ENCODE measurements around the gene CMIP. TPM values are rescaled to one million over a fixed set of nuclear protein-coding genes. Genes with fewer than 3 reads are reported as not detected.
A peak's percentile ranks its signal among the peaks of the same experiment; 100 is the strongest.

The CMIP gene
- total RNA-seq, 1 experiment from 2014 or later, result 48.2 TPM

GRCh38 chr16:81542609-81543570 is 98.3 kb downstream of the CMIP start:
- H3K4me1 ChIP-seq (ENCODE audit: insufficient read depth, low read length), result peaks cover 3% of the 10 kb centered on the region; the same call in 1 of the 2 replicates
- no peak overlapping the region for H4K8ac ChIP-seq (replicated peaks; ENCODE audit: insufficient read length, low read depth, low read length)
- Mint-ChIP-seq H3K27me3 (ENCODE audit: low read depth) (no peaks in the 10 kb centered on the region), H3K36me3 (ENCODE audit: insufficient read depth in 1 of 3, low read depth in 3 of 3) (no peaks in the 10 kb centered on the region; a peak in 1 of 7 replicates), H3K9me3 (no peaks in the 10 kb centered on the region), H3K27ac (peak overlapping the region in 2 of 3 experiments; percentile 80 to 86; a peak in 5 of 7 replicates), H3K4me1 (peaks cover 65 to 66% of the 10 kb centered on the region in 2 experiments), H3K4me3 (no peak overlapping the region)
- no peak overlapping the region for H4K5ac ChIP-seq (ENCODE audit: insufficient read length, low read depth, low read length)
- no peak overlapping the region for H3K4ac ChIP-seq (ENCODE audit: low read depth, low read length)
- H2BK120ac ChIP-seq (ENCODE audit: low read depth, low read length, poor library complexity, severe bottlenecking), result no peak overlapping the region
- no peaks in the 10 kb centered on the region for H3K9me3 ChIP-seq (ENCODE audit: control insufficient read depth, low read depth, low read length)
- no peak overlapping the region for H3T11ph ChIP-seq (ENCODE audit: low read length)
- H2BK12ac ChIP-seq (ENCODE audit: insufficient read length, low read depth, low read length), result no peak overlapping the region
- H3K9ac ChIP-seq (ENCODE audit: extremely low read depth, insufficient read length, low read length), result no peak overlapping the region
- peak overlapping the region; percentile 60; the same call in 1 of the 2 replicates for H3K14ac ChIP-seq (ENCODE audit: insufficient read depth, low read length)
- no peak overlapping the region for H2BK5ac ChIP-seq (ENCODE audit: insufficient read length, low read length)
- no peak overlapping the region for H2BK15ac ChIP-seq (ENCODE audit: low read depth, low read length)
- no peak overlapping the region for H2AFZ ChIP-seq (ENCODE audit: low read length)
- no peak overlapping the region for H3K4me2 ChIP-seq (ENCODE audit: insufficient read depth, insufficient read length, low read length)
- no CpG with 5 or more reads among the region's 22 CpGs for WGBS (ENCODE audit: extremely low coverage, insufficient read length, low lambda C conversion rate)
- no peaks in the 10 kb centered on the region for H4K20me1 ChIP-seq (ENCODE audit: control insufficient read depth, insufficient read depth, insufficient read length)
- no peak overlapping the region for H3K56ac ChIP-seq (ENCODE audit: insufficient read length, low read depth, low read length)
- H3K79me1 ChIP-seq (ENCODE audit: insufficient read depth, low read depth, low read length, poor library complexity, severe bottlenecking), result peaks cover 5% of the 10 kb centered on the region
- no peak overlapping the region for H2AK5ac ChIP-seq (ENCODE audit: insufficient read length, low read length)
- H3K27ac ChIP-seq (ENCODE audit: insufficient read length, low read depth, low read length), result no peak overlapping the region
- no peak overlapping the region for H4K91ac ChIP-seq (ENCODE audit: insufficient read length, low read depth, low read length)
- H3K18ac ChIP-seq (ENCODE audit: insufficient read length, low read depth, low read length), result no peak overlapping the region
- no peaks in the 10 kb centered on the region for H3K23me2 ChIP-seq (ENCODE audit: insufficient read length, low read depth, low read length, poor library complexity, severe bottlenecking)
- H3K27me3 ChIP-seq (ENCODE audit: insufficient read depth, low read length), result no peaks in the 10 kb centered on the region
- TF ChIP-seq CTCF (conservative IDR thresholded peaks at IDR 0.05), result no peak
- peaks cover 5% of the 10 kb centered on the region; the same call in 1 of the 2 replicates for H3K79me2 ChIP-seq (ENCODE audit: insufficient read depth, low read length)
- DNase-seq, result no peak
- H3K23ac ChIP-seq (ENCODE audit: insufficient read length, low read depth, low read length), result no peak overlapping the region
- no peak overlapping the region for H2BK20ac ChIP-seq (ENCODE audit: low read depth, low read length, poor library complexity, severe bottlenecking)

Data from H9 (cell line).